CD14-positive monocyte (primary cell): ENCODE measurements around the gene AGFG2. TPM values are rescaled to one million over a fixed set of nuclear protein-coding genes. Genes with fewer than 3 reads are reported as not detected.

ENCODE experiments used
- DNase-seq, 3 donors: peaks; one replicate each; pipeline ENCODE4 v3.0.0-alpha.2; 2011 to 2022
- H2AFZ ChIP-seq: 2 replicates; pipeline ENCODE4 v1.6.0; 2012; ENCODE audit warnings: mild to moderate bottlenecking, low read depth, low read length, inconsistent platforms; ENCODE audit not compliant: insufficient read depth, poor library complexity, severe bottlenecking
- H3K27ac ChIP-seq, 2 donors: 1 replicate in 1 of 2; 2 replicates in 1 of 2; pipeline ENCODE4 v1.5.1; 2012 to 2013; ENCODE audit warnings: low read length in 2 of 2, control low read depth in 1 of 2, inconsistent platforms in 1 of 2, low read depth in 1 of 2, mild to moderate bottlenecking in 1 of 2
- H3K27me3 ChIP-seq, 2 donors: one replicate each; pipeline versions ENCODE4 v1.6.0 to v1.6.1; 2011 to 2013; ENCODE audit warnings: low read length in 2 of 2; ENCODE audit not compliant: control insufficient read depth in 2 of 2, insufficient read depth in 2 of 2
- H3K36me3 ChIP-seq, 2 donors: replicated peaks in 1 of 2; 1 replicate in 1 of 2; 2 replicates in 1 of 2; pipeline versions ENCODE4 v1.5.1 to v1.6.1; 2012 to 2013; ENCODE audit warnings: low read length in 2 of 2, control low read depth in 1 of 2, inconsistent platforms in 1 of 2, mild to moderate bottlenecking in 1 of 2; ENCODE audit not compliant: insufficient read depth in 2 of 2, control insufficient read depth in 1 of 2
- H3K4me1 ChIP-seq, 2 donors: 1 replicate in 1 of 2; 2 replicates in 1 of 2; pipeline versions ENCODE4 v1.5.1 to v1.6.1; 2012 to 2013; ENCODE audit warnings: low read length in 2 of 2, control low read depth in 1 of 2, inconsistent platforms in 1 of 2, mild to moderate bottlenecking in 1 of 2, moderate library complexity in 1 of 2; ENCODE audit not compliant: insufficient read depth in 2 of 2, control insufficient read depth in 1 of 2
- H3K4me2 ChIP-seq: replicated peaks from 2 replicates; pipeline ENCODE3; 2012; ENCODE audit warnings: low read length, moderate library complexity, mild to moderate bottlenecking; ENCODE audit not compliant: poor library complexity, severe bottlenecking; ENCODE audit errors: extremely low read depth
- H3K4me3 ChIP-seq, 3 experiments: fragments of 200-600 bp in 1 of 3; sonication (generic) in 1 of 3; replicated peaks in 1 of 3; 1 replicate in 2 of 3; 2 replicates in 1 of 3; pipeline ENCODE4 v1.5.1; 2011 to 2013; ENCODE audit warnings: low read length in 3 of 3, mild to moderate bottlenecking in 3 of 3, control low read depth in 2 of 3, low read depth in 2 of 3, inconsistent platforms in 1 of 3, moderate library complexity in 1 of 3
- H3K79me2 ChIP-seq: 2 replicates; pipeline ENCODE4 v1.6.0; 2012; ENCODE audit warnings: mild to moderate bottlenecking, control low read depth, inconsistent platforms, low read length, moderate library complexity; ENCODE audit not compliant: insufficient read depth
- H3K9ac ChIP-seq: 2 replicates; pipeline ENCODE4 v1.6.0; 2017; ENCODE audit warnings: low read length, mild to moderate bottlenecking; ENCODE audit not compliant: insufficient read depth, poor library complexity, severe bottlenecking
- H3K9me3 ChIP-seq, 2 donors: replicated peaks in 1 of 2; 1 replicate in 1 of 2; 2 replicates in 1 of 2; pipeline versions ENCODE4 v1.5.1 to v1.6.1; 2012 to 2013; ENCODE audit warnings: low read length in 2 of 2, control low read depth in 1 of 2; ENCODE audit not compliant: control insufficient read depth in 1 of 2, insufficient read depth in 1 of 2
- H4K20me1 ChIP-seq: 2 replicates; pipeline ENCODE4 v1.6.0; 2012; ENCODE audit warnings: mild to moderate bottlenecking, low read length, control low read depth, moderate library complexity; ENCODE audit not compliant: insufficient read depth
- H3K27ac Mint-ChIP-seq, 7 donors: one replicate each; pipeline ENCODE4 v1.8.0; 2020; ENCODE audit warnings: mild to moderate bottlenecking in 7 of 7, mixed read lengths in 7 of 7, moderate library complexity in 6 of 7, inconsistent platforms in 2 of 7
- H3K27me3 Mint-ChIP-seq, 3 donors: one replicate each; pipeline ENCODE4 v1.8.0; 2021 to 2022; ENCODE audit warnings: low read depth in 3 of 3, mild to moderate bottlenecking in 3 of 3, mixed read lengths in 3 of 3, moderate library complexity in 3 of 3, inconsistent platforms in 1 of 3
- H3K36me3 Mint-ChIP-seq, 2 donors: one replicate each; pipeline ENCODE4 v1.8.0; 2020; ENCODE audit warnings: mixed read lengths in 2 of 2, inconsistent platforms in 1 of 2, mild to moderate bottlenecking in 1 of 2
- H3K4me1 Mint-ChIP-seq: one replicate; pipeline ENCODE4 v1.8.0; 2020; ENCODE audit warnings: mild to moderate bottlenecking, mixed read lengths
- H3K4me3 Mint-ChIP-seq, 2 donors: one replicate each; pipeline ENCODE4 v1.8.0; 2020; ENCODE audit warnings: mild to moderate bottlenecking in 2 of 2, mixed read lengths in 2 of 2, moderate library complexity in 1 of 2
- H3K9me3 Mint-ChIP-seq, 7 donors: one replicate each; pipeline ENCODE4 v1.8.0; 2020 to 2022; ENCODE audit warnings: mixed read lengths in 7 of 7, mild to moderate bottlenecking in 6 of 7, moderate library complexity in 6 of 7, inconsistent platforms in 2 of 7
- WGBS: methylation state at CpG from one replicate; pipeline ENCODE4 v1.1.5; 2013; ENCODE audit warnings: missing lambda C conversion rate; ENCODE audit not compliant: insufficient coverage; 5-methylcytosine and 5-hydroxymethylcytosine counted together
- intact Hi-C, 2 donors: fragments of 100-400 bp; cut with micrococcal nuclease; formaldehyde crosslinking; loops; one replicate each; pipeline versions ENCODE4 v1.15.0 to v1.15.1; 2023
- polyA plus RNA-seq, 3 donors: library from polyadenylated mRNA; depleted of rRNA in 1 of 3; unstranded in 2 of 3; stranded (reverse) in 1 of 3; fragments of 300-500 nt in 2 of 3; fragments of >200 nt in 1 of 3; fragmentation: Illumina TruSeq in 2 of 3; gene quantifications; 1 replicate in 2 of 3; 2 replicates in 1 of 3; pipeline ENCODE4 v1.2.3, GENCODE V29; 2012 to 2021
- TF ChIP-seq, protein P1 (sequence below): fragments of 200-600 bp; IDR thresholded peaks from one replicate; pipeline ENCODE4 v1.8.0; 2022; ENCODE audit warnings: antibody characterized with exemption, mild to moderate bottlenecking

AGFG2 gene
- polyA plus RNA-seq, 3 donors, result 1.3 to 1.8 (median 1.8) TPM

DNA sequence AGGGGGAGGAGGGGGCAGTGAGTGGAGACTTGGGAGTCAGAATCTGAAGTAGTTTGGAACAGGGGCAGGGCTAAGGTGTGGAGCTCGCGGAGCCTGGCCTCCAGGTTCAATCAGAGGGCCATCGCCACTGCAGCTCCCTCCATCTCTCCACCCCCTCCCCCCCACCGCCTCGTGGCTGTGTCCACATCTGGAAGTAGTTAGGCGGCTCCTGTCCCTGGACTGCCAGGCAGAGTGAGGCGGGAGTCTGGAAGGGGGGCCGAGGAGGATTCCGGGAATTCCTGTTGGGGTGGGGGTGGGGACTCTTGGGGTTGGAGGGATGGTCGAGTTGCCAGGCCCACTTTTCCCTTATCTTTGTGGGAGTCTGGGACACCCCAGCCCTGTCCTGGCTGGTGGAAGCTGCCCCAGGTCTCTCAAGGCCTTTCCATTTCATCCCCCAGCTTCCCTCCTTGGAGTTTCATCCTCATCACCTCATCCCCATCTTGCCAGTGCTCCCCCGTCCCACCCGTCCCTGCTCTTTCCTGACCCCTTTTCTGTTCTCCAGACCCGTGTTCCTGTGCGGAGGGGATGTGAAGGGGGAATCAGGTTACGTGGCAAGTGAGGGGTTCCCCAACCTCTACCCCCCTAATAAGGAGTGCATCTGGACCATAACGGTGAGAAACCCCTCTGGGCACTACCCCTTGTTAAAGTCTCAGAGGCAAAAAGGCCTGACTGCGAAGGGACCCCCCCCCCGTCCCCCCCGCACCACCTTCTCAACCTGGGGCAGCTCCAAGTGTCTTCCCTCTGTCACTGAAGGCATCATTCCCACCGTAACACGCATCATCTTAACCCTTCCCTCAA is 64.1 kb downstream of the AGFG2 start:
- peaks cover 0 to 24% of the 10 kb centered on the region in 2 donors for H3K27me3 ChIP-seq
- peak overlapping the region; percentile 92 for H2AFZ ChIP-seq

DNA sequence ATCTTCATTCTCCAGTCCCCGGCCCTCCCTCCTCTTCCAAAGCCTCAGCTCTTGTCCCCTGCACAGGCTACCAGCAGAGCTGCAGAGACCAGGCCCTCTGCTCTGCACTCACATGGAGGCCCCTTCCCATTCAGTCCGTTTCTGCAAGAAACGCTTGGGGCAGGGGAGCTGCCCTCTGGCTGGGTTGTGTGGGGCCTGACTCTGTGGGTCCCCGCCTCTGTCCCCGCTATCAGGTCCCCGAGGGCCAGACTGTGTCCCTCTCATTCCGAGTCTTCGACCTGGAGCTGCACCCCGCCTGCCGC is 64.7 kb downstream of the AGFG2 start:
- Histone ChIP-seq H2AFZ (peak overlapping the region; percentile 92), H3K9ac (peak overlapping the region; percentile 50)

More for the DNA sequence above, 64.1 kb downstream of the AGFG2 start:
- Histone ChIP-seq H3K4me3 (peak overlapping the region in 1 of 3 experiments; percentile 90), H3K79me2 (no peaks in the 10 kb centered on the region), H3K4me2 (peak overlapping the region; percentile 90), H3K36me3 (no peaks in the 10 kb centered on the region), H3K9me3 (no peaks in the 10 kb centered on the region), H3K4me1 (peaks cover 24 to 26% of the 10 kb centered on the region in 2 donors), H3K9ac (no peak overlapping the region), H4K20me1 (no peaks in the 10 kb centered on the region), H3K27ac (no peak overlapping the region)
- intact Hi-C loops, result no loop called here
- 86% methylated on average over 3 of the region's 21 CpGs for WGBS
- peaks cover 20 to 42% (median 39%) of the 10 kb centered on the region in 3 donors for H3K27me3 Mint-ChIP-seq
- TF ChIP-seq, protein P1, sequence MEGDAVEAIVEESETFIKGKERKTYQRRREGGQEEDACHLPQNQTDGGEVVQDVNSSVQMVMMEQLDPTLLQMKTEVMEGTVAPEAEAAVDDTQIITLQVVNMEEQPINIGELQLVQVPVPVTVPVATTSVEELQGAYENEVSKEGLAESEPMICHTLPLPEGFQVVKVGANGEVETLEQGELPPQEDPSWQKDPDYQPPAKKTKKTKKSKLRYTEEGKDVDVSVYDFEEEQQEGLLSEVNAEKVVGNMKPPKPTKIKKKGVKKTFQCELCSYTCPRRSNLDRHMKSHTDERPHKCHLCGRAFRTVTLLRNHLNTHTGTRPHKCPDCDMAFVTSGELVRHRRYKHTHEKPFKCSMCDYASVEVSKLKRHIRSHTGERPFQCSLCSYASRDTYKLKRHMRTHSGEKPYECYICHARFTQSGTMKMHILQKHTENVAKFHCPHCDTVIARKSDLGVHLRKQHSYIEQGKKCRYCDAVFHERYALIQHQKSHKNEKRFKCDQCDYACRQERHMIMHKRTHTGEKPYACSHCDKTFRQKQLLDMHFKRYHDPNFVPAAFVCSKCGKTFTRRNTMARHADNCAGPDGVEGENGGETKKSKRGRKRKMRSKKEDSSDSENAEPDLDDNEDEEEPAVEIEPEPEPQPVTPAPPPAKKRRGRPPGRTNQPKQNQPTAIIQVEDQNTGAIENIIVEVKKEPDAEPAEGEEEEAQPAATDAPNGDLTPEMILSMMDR, result no peak
- H3K4me1 Mint-ChIP-seq, result peaks cover 21% of the 10 kb centered on the region
- peaks cover 0 to 5% (median 0%) of the 10 kb centered on the region in 7 donors for H3K9me3 Mint-ChIP-seq
- H3K36me3 Mint-ChIP-seq, result peaks cover 0 to 4% of the 10 kb centered on the region in 2 donors
- no peak for DNase-seq
- H3K4me3 Mint-ChIP-seq, result peak overlapping the region in 1 of 2 donors; percentile 20
- H3K27ac Mint-ChIP-seq, result no peak overlapping the region

More for the DNA sequence above, 64.7 kb downstream of the AGFG2 start:
- Histone ChIP-seq H3K36me3 (no peaks in the 10 kb centered on the region), H3K4me1 (peaks cover 24 to 26% of the 10 kb centered on the region in 2 donors), H3K4me3 (peak overlapping the region in 2 of 3 experiments; percentile 89 to 90), H4K20me1 (no peaks in the 10 kb centered on the region), H3K27me3 (peaks cover 0 to 24% of the 10 kb centered on the region in 2 donors), H3K27ac (no peak overlapping the region), H3K79me2 (no peaks in the 10 kb centered on the region), H3K4me2 (peak overlapping the region; percentile 90), H3K9me3 (no peaks in the 10 kb centered on the region)
- peaks cover 0 to 5% (median 0%) of the 10 kb centered on the region in 7 donors for H3K9me3 Mint-ChIP-seq
- peaks cover 0 to 4% of the 10 kb centered on the region in 2 donors for H3K36me3 Mint-ChIP-seq
- intact Hi-C loops, result loop anchor here in 1 of 2 donors (2.0 kb wide), 1 partner anchor 87 kb away; no protein-coding TSS in a partner anchor
- H3K4me1 Mint-ChIP-seq, result peaks cover 21% of the 10 kb centered on the region
- peaks cover 17 to 45% (median 40%) of the 10 kb centered on the region in 3 donors for H3K27me3 Mint-ChIP-seq
- DNase-seq, result no peak
- H3K4me3 Mint-ChIP-seq, result peak overlapping the region; percentile 71 to 87
- peak overlapping the region in 2 of 7 donors; percentile 61 to 71 for H3K27ac Mint-ChIP-seq
- WGBS, result 32% methylated on average over 10 of the region's 10 CpGs
- TF ChIP-seq, protein P1, result no peak
